ENCODE results near the gene AURKAIP1. TPM values are rescaled to one million over a fixed set of nuclear protein-coding genes. Genes with fewer than 3 reads are reported as not detected.

AURKAIP1 gene
- total and polyA plus RNA-seq, 2 of the 13 experiments (the other 11 are each of a cell fraction or from before 2014, with no cell fraction given): 69.5 to 175 TPM

DNA sequence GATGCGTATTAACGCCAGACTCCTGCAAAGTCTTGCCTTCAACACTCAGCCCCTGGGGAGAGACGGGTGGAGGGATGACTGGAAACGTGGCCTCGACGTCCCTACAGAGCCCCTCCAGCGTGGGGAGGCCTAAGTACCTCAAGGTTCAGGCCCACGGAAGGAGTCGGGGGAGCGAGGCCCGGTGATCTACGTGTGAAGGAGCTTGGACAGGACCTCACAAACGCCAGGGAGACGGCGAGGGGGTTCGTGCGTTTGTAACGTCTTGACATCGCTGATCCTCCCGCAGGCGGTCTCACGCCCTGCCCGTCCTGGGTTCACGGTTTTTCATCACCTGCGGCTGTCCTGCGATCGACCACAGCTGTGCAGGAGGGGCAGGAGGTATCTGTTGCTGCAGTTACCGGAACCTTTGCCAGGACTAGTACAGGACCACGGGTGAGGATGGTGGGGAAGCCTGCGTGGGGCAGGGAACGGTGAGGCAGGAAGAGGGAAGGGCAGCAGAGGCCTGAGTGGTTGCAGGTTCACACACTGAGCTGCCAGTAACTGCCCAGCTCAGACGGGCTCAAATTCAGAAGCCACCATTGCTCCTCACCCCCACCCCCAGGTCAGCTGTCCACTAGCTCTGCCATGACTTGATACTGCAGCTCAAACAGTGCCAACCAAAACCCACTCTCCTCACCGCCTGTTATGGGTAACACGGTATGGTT is 25.0 kb upstream of the AURKAIP1 start (continued):
- TF ChIP-seq AGO1 (IDR thresholded peaks at IDR 0.05; ENCODE audit: low read depth, low read length, poor library complexity, severe bottlenecking) (peak; percentile 37), ATF7-NPFF (CRISPR knock-in tag; IDR thresholded peaks at IDR 0.05; ENCODE audit: low read depth) (peak; percentile 73; the same call in 1 of the 2 replicates), NR2F2 (IDR thresholded peaks at IDR 0.05; ENCODE audit: borderline replicate concordance, low read depth) (no peak), GLI4 (CRISPR knock-in tag; IDR thresholded peaks at IDR 0.05; ENCODE audit: borderline replicate concordance) (no peak), NCOA1 (CRISPR knock-in tag; IDR thresholded peaks at IDR 0.05) (no peak), ARNT2 (CRISPR knock-in tag; IDR thresholded peaks at IDR 0.05; ENCODE audit: low read depth) (0 out of 2 replicates have a peak, but pooled peaks have one; percentile 67), ZNF207 (IDR thresholded peaks at IDR 0.05; ENCODE audit: borderline replicate concordance) (no peak), HNRNPK (IDR thresholded peaks at IDR 0.05; ENCODE audit: low read depth, low read length, poor library complexity, severe bottlenecking) (no peak), ZNF737 (CRISPR knock-in tag; IDR thresholded peaks at IDR 0.05; ENCODE audit: borderline replicate concordance) (peak; percentile 36; the same call in 1 of the 2 replicates), ZNF34 (CRISPR knock-in tag; IDR thresholded peaks at IDR 0.05; ENCODE audit: borderline replicate concordance) (no peak; the same call in 1 of the 2 replicates), ZNF841 (CRISPR knock-in tag; IDR thresholded peaks at IDR 0.05; ENCODE audit: borderline replicate concordance) (no peak), SSRP1 (CRISPR knock-in tag; IDR thresholded peaks at IDR 0.05) (peak; percentile 93), ZNF205 (CRISPR knock-in tag; IDR thresholded peaks at IDR 0.05) (no peak), REXO4 (CRISPR knock-in tag; IDR thresholded peaks at IDR 0.05; ENCODE audit: borderline replicate concordance) (no peak), ZNF260 (CRISPR knock-in tag; IDR thresholded peaks at IDR 0.05; ENCODE audit: borderline replicate concordance, low read depth) (no peak), SAP130 (CRISPR knock-in tag; IDR thresholded peaks at IDR 0.05; ENCODE audit: low read depth) (no peak), ZNF598 (CRISPR knock-in tag; IDR thresholded peaks at IDR 0.05; ENCODE audit: borderline replicate concordance) (no peak; the same call in 1 of the 2 replicates), ZNF709 (CRISPR knock-in tag; IDR thresholded peaks at IDR 0.05) (no peak; the same call in 1 of the 2 replicates), PLRG1 (conservative IDR thresholded peaks at IDR 0.05) (no peak)
- TF ChIP-seq, protein P1, sequence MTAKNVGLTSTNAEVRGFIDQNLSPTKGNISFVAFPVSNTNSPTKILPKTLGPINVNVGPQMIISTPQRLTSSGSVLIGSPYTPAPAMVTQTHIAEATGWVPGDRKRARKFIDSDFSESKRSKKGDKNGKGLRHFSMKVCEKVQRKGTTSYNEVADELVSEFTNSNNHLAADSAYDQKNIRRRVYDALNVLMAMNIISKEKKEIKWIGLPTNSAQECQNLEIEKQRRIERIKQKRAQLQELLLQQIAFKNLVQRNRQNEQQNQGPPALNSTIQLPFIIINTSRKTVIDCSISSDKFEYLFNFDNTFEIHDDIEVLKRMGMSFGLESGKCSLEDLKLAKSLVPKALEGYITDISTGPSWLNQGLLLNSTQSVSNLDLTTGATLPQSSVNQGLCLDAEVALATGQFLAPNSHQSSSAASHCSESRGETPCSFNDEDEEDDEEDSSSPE (CRISPR knock-in tag; IDR thresholded peaks at IDR 0.05): no peak
- TF ChIP-seq, protein P2, sequence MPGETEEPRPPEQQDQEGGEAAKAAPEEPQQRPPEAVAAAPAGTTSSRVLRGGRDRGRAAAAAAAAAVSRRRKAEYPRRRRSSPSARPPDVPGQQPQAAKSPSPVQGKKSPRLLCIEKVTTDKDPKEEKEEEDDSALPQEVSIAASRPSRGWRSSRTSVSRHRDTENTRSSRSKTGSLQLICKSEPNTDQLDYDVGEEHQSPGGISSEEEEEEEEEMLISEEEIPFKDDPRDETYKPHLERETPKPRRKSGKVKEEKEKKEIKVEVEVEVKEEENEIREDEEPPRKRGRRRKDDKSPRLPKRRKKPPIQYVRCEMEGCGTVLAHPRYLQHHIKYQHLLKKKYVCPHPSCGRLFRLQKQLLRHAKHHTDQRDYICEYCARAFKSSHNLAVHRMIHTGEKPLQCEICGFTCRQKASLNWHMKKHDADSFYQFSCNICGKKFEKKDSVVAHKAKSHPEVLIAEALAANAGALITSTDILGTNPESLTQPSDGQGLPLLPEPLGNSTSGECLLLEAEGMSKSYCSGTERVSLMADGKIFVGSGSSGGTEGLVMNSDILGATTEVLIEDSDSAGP (CRISPR knock-in tag; IDR thresholded peaks at IDR 0.05; ENCODE audit: borderline replicate concordance): peak; percentile 6; the same call in 1 of the 2 replicates
- TF ChIP-seq, protein P3, sequence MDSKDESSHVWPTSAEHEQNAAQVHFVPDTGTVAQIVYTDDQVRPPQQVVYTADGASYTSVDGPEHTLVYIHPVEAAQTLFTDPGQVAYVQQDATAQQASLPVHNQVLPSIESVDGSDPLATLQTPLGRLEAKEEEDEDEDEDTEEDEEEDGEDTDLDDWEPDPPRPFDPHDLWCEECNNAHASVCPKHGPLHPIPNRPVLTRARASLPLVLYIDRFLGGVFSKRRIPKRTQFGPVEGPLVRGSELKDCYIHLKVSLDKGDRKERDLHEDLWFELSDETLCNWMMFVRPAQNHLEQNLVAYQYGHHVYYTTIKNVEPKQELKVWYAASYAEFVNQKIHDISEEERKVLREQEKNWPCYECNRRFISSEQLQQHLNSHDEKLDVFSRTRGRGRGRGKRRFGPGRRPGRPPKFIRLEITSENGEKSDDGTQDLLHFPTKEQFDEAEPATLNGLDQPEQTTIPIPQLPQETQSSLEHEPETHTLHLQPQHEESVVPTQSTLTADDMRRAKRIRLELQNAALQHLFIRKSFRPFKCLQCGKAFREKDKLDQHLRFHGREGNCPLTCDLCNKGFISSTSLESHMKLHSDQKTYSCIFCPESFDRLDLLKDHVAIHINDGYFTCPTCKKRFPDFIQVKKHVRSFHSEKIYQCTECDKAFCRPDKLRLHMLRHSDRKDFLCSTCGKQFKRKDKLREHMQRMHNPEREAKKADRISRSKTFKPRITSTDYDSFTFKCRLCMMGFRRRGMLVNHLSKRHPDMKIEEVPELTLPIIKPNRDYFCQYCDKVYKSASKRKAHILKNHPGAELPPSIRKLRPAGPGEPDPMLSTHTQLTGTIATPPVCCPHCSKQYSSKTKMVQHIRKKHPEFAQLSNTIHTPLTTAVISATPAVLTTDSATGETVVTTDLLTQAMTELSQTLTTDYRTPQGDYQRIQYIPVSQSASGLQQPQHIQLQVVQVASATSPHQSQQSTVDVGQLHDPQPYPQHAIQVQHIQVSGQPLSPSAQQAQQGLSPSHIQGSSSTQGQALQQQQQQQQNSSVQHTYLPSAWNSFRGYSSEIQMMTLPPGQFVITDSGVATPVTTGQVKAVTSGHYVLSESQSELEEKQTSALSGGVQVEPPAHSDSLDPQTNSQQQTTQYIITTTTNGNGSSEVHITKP (CRISPR knock-in tag; IDR thresholded peaks at IDR 0.05; ENCODE audit: low read depth): no peak
